Stimulated activated CD8-positive, alpha-beta memory T cell treated with anti-CD3 and anti-CD28 coated beads, Interleukin-4, amount 100 ng/mL, for 48 hours (primary cell): Measurements from ENCODE around the gene SCLT1.

Source experiments
- DNase-seq: peaks from one replicate; pipeline ENCODE4 v3.0.0-alpha.2; 2020

Gene SCLT1

GRCh38 chr4:128835498-128836222 lies 257.7 kb downstream of the SCLT1 start:
- DNase-seq, result no peak
